Dendritic cell treated with granulocyte-macrophage colony-stimulating factor and Interleukin-4, amounts not matched to agents 40 ng/mL and 50 ng/mL, for 4 days (primary cell): ENCODE measurements around the gene ATXN1.
"Not testable (repeated sequence)": the region's sequence is repeated elsewhere in the genome, so short reads cannot be mapped to it uniquely, and the experiment has no call there.

Source experiments
- H3K27ac Mint-ChIP-seq: one replicate; pipeline ENCODE4 v1.8.0; 2022; ENCODE audit warnings: mild to moderate bottlenecking, mixed read lengths
- H3K27me3 Mint-ChIP-seq: one replicate; pipeline ENCODE4 v1.8.0; 2022; ENCODE audit warnings: mild to moderate bottlenecking, mixed read lengths
- H3K36me3 Mint-ChIP-seq: one replicate; pipeline ENCODE4 v1.8.0; 2022; ENCODE audit warnings: low read depth, mixed read lengths
- H3K4me1 Mint-ChIP-seq: one replicate; pipeline ENCODE4 v1.8.0; 2022; ENCODE audit warnings: low read depth, mixed read lengths
- H3K4me3 Mint-ChIP-seq: one replicate; pipeline ENCODE4 v1.8.0; 2022; ENCODE audit warnings: mild to moderate bottlenecking, moderate library complexity, mixed read lengths
- H3K9me3 Mint-ChIP-seq: one replicate; pipeline ENCODE4 v1.8.0; 2022; ENCODE audit warnings: mixed read lengths
- intact Hi-C: fragments of 100-400 bp; cut with micrococcal nuclease; formaldehyde crosslinking; loops from one replicate; pipeline ENCODE4 v1.15.0; 2022

The ATXN1 gene

DNA sequence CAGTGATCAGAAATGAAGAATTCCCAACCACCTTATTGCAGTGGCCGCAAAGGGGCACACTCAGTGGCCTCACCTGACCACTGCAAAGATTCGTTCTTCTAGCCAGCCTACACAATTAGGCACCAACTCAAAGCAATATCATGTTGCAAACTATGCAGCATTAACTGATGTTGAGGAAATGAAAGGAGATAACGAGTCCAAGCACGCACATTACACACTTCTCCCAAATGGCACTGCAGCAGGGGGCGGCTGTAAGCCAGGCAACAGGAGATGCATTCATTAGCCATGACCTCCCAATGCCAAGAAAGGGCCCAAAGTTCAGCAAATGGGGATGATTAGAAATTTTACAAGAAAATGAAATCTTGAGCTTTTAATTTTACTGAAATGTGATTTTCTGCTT is 39.3 kb downstream of the ATXN1 start:
- peaks cover 19% of the 10 kb centered on the region for H3K36me3 Mint-ChIP-seq
- intact Hi-C loops: no loop called here
- no peaks in the 10 kb centered on the region for H3K27me3 Mint-ChIP-seq
- no peak overlapping the region for H3K4me3 Mint-ChIP-seq
- peak overlapping the region; percentile 70 for H3K27ac Mint-ChIP-seq
- H3K4me1 Mint-ChIP-seq: peaks cover 74% of the 10 kb centered on the region
- no peaks in the 10 kb centered on the region for H3K9me3 Mint-ChIP-seq

DNA sequence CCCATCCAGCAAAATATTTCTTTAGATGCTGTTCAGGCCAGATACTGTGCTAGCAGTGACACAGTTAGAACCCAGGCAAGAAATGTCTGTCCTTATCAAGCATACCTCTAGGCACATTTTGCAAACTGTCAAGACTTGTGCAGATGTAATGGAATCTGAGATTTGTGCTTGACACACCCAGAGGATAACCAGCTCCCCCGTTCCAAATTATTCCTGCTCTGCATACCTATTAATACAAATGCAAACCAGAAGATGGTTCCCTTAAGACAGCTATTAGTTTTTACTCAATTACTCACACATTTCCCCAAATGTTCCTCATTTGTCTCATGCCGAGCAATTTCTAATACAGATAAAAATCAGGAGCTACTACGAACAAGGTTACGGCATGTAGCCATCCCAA is 40.4 kb downstream of the ATXN1 start:
- Mint-ChIP-seq H3K27me3 (no peaks in the 10 kb centered on the region), H3K4me3 (no peak overlapping the region), H3K9me3 (no peaks in the 10 kb centered on the region), H3K4me1 (peaks cover 76% of the 10 kb centered on the region), H3K36me3 (peaks cover 30% of the 10 kb centered on the region), H3K27ac (peak overlapping the region; percentile 70)
- intact Hi-C loops: no loop called here

GRCh38 chr6:16719488-16719887 is 41.8 kb downstream of the ATXN1 start:
- H3K36me3 Mint-ChIP-seq: peaks cover 33% of the 10 kb centered on the region
- no peak overlapping the region for H3K4me3 Mint-ChIP-seq
- no peaks in the 10 kb centered on the region for H3K9me3 Mint-ChIP-seq
- intact Hi-C loops: no loop called here
- no peaks in the 10 kb centered on the region for H3K27me3 Mint-ChIP-seq
- H3K4me1 Mint-ChIP-seq: peaks cover 73% of the 10 kb centered on the region
- H3K27ac Mint-ChIP-seq: peak overlapping the region; percentile 88

DNA sequence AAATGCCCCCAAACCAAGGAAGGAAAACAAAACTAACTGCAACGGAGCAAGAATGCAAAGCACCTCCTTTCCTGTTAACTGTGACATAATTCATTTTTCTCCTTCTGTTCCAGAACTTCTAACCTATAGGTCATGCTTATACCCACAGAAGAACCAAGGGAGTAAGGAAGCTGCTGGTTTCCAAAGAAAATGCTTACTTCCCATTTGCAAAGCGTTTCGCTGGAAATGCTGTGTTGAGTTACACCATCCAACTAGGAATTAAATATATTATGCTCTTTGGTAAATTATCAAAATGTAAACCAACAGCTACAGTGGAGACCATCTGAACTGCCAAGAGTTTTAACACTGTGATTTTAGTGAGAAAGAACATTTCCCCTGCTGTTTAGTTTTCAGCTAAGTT is 42.9 kb downstream of the ATXN1 start:
- Mint-ChIP-seq H3K27me3 (no peaks in the 10 kb centered on the region), H3K4me1 (peaks cover 73% of the 10 kb centered on the region), H3K4me3 (peak overlapping the region; percentile 20), H3K36me3 (peaks cover 39% of the 10 kb centered on the region), H3K9me3 (no peaks in the 10 kb centered on the region), H3K27ac (peak overlapping the region; percentile 88)
- intact Hi-C loops: no loop called here

DNA sequence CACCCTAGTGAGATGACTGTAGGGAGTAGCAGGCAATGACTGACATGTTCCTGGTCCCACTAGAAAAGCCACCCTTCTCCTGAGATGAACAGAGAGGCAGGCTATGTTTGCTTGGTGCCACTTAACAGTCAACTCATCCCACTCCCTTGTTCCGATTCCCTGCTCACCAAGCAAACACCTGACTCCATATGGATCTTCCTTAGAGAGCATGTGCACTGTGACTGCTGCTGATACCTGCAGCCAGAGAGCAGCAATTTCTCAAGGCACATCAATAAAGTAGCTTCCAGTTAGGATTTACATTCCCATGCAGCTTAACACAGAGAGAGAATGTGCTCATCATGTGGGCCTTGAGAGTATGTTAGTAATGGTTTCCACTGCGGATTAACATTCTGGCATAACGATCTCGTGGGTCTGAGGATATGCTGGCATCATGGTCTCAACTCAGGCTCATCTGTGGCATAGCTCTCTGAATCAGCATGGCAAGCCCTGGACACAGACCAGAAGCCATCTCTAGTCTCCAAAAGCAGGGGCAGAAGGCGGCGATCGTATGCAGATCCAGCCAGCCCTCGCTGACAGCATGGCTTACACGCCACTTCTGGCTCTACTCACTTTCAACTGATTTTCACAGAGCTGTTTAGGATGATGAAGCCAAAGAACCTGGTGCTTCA is 43.9 kb downstream of the ATXN1 start:
- H3K27me3 Mint-ChIP-seq: no peaks in the 10 kb centered on the region
- peak overlapping the region; percentile 88 for H3K27ac Mint-ChIP-seq
- peaks cover 39% of the 10 kb centered on the region for H3K36me3 Mint-ChIP-seq
- H3K4me3 Mint-ChIP-seq: no peak overlapping the region
- no peaks in the 10 kb centered on the region for H3K9me3 Mint-ChIP-seq
- intact Hi-C loops: no loop called here
- peaks cover 78% of the 10 kb centered on the region for H3K4me1 Mint-ChIP-seq

GRCh38 chr6:16716321-16716858 is 44.9 kb downstream of the ATXN1 start:
- Mint-ChIP-seq H3K36me3 (peaks cover 39% of the 10 kb centered on the region), H3K4me1 (peaks cover 80% of the 10 kb centered on the region), H3K4me3 (no peak overlapping the region), H3K27ac (peak overlapping the region; percentile 88), H3K9me3 (no peaks in the 10 kb centered on the region), H3K27me3 (no peaks in the 10 kb centered on the region)
- intact Hi-C loops: no loop called here

DNA sequence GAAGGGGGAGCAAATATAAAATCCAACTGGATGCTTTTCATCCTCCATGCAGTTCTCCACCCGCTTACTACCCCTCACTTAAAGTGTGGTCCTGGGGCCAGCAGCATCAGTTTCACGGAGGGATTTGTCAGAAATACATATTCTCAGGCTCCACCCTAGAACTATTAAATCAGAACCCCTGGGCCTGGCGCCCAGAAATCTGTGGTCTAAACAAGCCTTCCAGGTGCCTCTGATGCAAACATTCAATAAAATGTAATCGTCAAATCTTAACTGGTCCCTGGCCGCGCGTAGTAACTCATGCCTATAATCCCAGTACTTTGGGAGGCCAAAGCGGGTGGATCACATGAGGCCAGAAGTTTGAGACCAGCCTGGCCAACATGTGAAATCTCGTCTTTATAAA is 47.7 kb downstream of the ATXN1 start:
- Mint-ChIP-seq H3K4me1 (peaks cover 68% of the 10 kb centered on the region), H3K27me3 (no peaks in the 10 kb centered on the region), H3K27ac (peak overlapping the region; percentile 95), H3K9me3 (no peaks in the 10 kb centered on the region), H3K36me3 (peaks cover 31% of the 10 kb centered on the region), H3K4me3 (peak overlapping the region; percentile 74)
- intact Hi-C loops: loop anchor here (1.0 to 2.0 kb wide), 2 partner anchors 29 to 48 kb away; partner anchors contain the start of gene ATXN1

- H3K4me3 Mint-ChIP-seq: peak overlapping the region; percentile 74
- H3K27me3 Mint-ChIP-seq: no peaks in the 10 kb centered on the region
- intact Hi-C loops: loop anchor here (1.0 to 2.0 kb wide), 2 partner anchors 28 to 48 kb away; partner anchors contain the start of gene ATXN1
- H3K9me3 Mint-ChIP-seq: no peaks in the 10 kb centered on the region
- H3K4me1 Mint-ChIP-seq: peaks cover 72% of the 10 kb centered on the region
- peak overlapping the region; percentile 95 for H3K27ac Mint-ChIP-seq
- H3K36me3 Mint-ChIP-seq: peaks cover 35% of the 10 kb centered on the region
Measured at GRCh38 chr6:16712931-16713484, 48.3 kb downstream of the ATXN1 start.

GRCh38 chr6:16712255-16712930 is 48.9 kb downstream of the ATXN1 start:
- Mint-ChIP-seq H3K4me3 (peak overlapping the region; percentile 74), H3K27ac (peak overlapping the region; percentile 95), H3K36me3 (peaks cover 31% of the 10 kb centered on the region), H3K4me1 (peaks cover 72% of the 10 kb centered on the region), H3K27me3 (no peaks in the 10 kb centered on the region), H3K9me3 (no peaks in the 10 kb centered on the region)
- intact Hi-C loops: loop anchor here (2.0 kb wide), 1 partner anchor 28 kb away; no protein-coding TSS in a partner anchor

DNA sequence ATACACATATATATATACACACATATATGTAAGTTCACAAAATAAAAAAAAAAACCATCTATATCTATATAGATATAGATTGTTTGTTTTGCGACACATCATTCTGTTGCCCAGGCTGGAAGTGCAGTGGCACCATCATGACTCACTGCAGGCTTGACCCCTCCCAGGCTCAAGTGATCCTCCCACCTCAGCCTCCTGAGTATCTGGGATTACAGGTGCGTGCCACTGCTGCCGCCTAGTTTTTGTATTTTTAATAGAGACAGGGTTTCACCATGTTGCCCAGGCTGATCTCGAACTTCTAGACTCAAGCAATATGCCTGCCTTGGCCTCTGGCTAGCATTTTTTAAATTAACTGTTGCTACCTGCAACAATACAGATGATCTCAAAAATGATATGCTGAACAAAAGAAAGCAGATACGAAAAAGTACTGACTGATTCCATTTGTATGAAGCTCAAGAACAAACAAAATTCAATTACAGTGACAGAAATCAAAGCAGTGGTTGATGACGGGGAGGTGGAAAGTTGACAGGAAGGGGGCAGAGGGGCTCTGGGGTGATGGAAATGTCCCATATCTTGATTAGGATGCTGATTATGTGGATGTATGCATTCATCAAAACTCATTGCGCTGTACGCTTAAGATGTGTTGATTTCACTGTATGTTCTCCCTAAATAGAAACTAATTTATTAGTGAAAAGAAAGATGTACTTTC is 49.6 kb downstream of the ATXN1 start:
- Mint-ChIP-seq H3K36me3 (peaks cover 24% of the 10 kb centered on the region), H3K27me3 (no peaks in the 10 kb centered on the region), H3K4me3 (peak overlapping the region; percentile 41), H3K27ac (peak overlapping the region; percentile 95), H3K9me3 (no peaks in the 10 kb centered on the region), H3K4me1 (peaks cover 72% of the 10 kb centered on the region)
- intact Hi-C loops: loop anchor here (2.0 kb wide), 1 partner anchor 27 kb away; no protein-coding TSS in a partner anchor

DNA sequence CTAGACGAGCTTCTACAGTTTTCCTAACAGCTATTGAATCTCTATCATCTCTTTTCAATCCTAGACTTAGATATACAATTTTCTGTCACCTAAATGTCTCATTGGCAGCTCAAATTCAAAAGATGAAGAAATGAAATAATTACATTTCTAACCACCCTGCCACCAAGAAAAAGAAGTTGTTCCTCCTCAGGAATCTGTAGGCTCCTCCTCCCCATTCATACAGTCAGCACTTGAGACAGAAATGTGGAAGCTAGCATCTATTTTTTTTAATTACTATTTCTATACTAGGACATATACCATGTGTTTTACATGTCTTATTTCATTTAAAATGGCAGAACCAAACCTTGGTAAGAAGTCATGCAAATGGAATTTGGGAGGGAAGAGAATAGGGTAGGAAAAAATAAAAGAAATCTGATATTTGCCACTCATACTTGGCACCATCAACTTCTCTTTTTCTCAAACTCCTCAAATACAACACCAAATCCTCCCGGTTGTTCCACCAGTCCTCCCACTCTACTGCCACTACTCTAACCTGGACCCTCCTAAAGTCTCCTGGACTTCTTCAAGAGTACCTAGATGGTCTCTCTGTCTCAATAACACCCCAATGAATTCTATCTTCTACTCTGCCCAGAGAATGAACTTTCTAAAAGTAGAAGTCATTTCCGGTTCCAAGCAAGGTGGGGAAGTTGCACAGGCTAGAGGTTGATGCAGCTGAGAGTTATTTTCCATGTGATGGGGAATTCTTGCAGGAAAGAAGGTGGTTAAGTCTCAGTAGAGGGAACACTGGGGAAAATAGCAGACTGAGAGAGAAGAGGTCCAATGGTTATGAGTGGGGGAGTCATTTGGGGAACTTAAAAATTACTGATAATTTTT is 54.1 kb downstream of the ATXN1 start:
- H3K4me3 Mint-ChIP-seq: peak overlapping the region; percentile 51
- no peaks in the 10 kb centered on the region for H3K9me3 Mint-ChIP-seq
- no peaks in the 10 kb centered on the region for H3K27me3 Mint-ChIP-seq
- H3K27ac Mint-ChIP-seq: peak overlapping the region; percentile 95
- intact Hi-C loops: loop anchor here (5.0 kb wide), 1 partner anchor 35 kb away; no protein-coding TSS in a partner anchor
- peaks cover 15% of the 10 kb centered on the region for H3K36me3 Mint-ChIP-seq
- H3K4me1 Mint-ChIP-seq: peaks cover 64% of the 10 kb centered on the region

GRCh38 chr6:16706491-16706890 is 54.8 kb downstream of the ATXN1 start:
- Mint-ChIP-seq H3K27ac (peak overlapping the region; percentile 95), H3K4me1 (peaks cover 62% of the 10 kb centered on the region)
- intact Hi-C loops: loop anchor here (5.0 kb wide), 1 partner anchor 34 kb away; no protein-coding TSS in a partner anchor

GRCh38 chr6:16706029-16706428 is 55.2 kb downstream of the ATXN1 start:
- Mint-ChIP-seq H3K36me3 (peaks cover 15% of the 10 kb centered on the region), H3K4me1 (peaks cover 66% of the 10 kb centered on the region), H3K9me3 (no peaks in the 10 kb centered on the region), H3K27me3 (no peaks in the 10 kb centered on the region), H3K4me3 (peak overlapping the region; percentile 51), H3K27ac (peak overlapping the region; percentile 95)
- intact Hi-C loops: loop anchor here (5.0 kb wide), 1 partner anchor 34 kb away; no protein-coding TSS in a partner anchor

More at GRCh38 chr6:16706491-16706890, 54.8 kb downstream of the ATXN1 start:
- peak overlapping the region; percentile 51 for H3K4me3 Mint-ChIP-seq
- peaks cover 15% of the 10 kb centered on the region for H3K36me3 Mint-ChIP-seq
- H3K9me3 Mint-ChIP-seq, H3K27me3 Mint-ChIP-seq: not testable (repeated sequence)
